ENCODE data around the gene ARHGEF33.

ARHGEF33 gene

GRCh38 chr2:38907743-38908562, 18.3 kb downstream of the ARHGEF33 start:
- Histone ChIP-seq H3K4me1 (ENCODE audit: low read length) (peaks cover 29% of the 10 kb centered on the region), H3K9ac (ENCODE audit: low read length) (no peak overlapping the region), H2AFZ (ENCODE audit: low read depth, low read length) (no peak overlapping the region), H3K9me3 (ENCODE audit: insufficient read depth, low read length) (no peaks in the 10 kb centered on the region), H4K20me1 (ENCODE audit: insufficient read depth, low read length) (no peaks in the 10 kb centered on the region), H3K79me2 (ENCODE audit: low read length) (no peaks in the 10 kb centered on the region), H3K27me3 (ENCODE audit: low read depth, low read length) (peaks cover 8% of the 10 kb centered on the region), H3K27ac (ENCODE audit: low read length) (no peak overlapping the region), H3K4me3 (ENCODE audit: low read length) (no peak overlapping the region), H3K36me3 (replicated peaks; ENCODE audit: low read depth, low read length) (no peaks in the 10 kb centered on the region), H3K4me2 (ENCODE audit: low read length) (peak overlapping the region; percentile 42)
- no peak for TF ChIP-seq CTCF (IDR thresholded peaks at IDR 0.05; ENCODE audit: low read depth, low read length)

- H3K79me2 ChIP-seq (ENCODE audit: low read length) = no peaks in the 10 kb centered on the region
- peaks cover 27% of the 10 kb centered on the region for H3K4me1 ChIP-seq (ENCODE audit: low read length)
- H3K36me3 ChIP-seq (replicated peaks; ENCODE audit: low read depth, low read length) = no peaks in the 10 kb centered on the region
- TF ChIP-seq EZH2phosphoT487 (IDR thresholded peaks at IDR 0.05; ENCODE audit: low read depth) = no peak
- no peak for TF ChIP-seq CTCF (IDR thresholded peaks at IDR 0.05; ENCODE audit: low read depth, low read length)
- H4K20me1 ChIP-seq (ENCODE audit: insufficient read depth, low read length) = no peaks in the 10 kb centered on the region
- H3K27ac ChIP-seq (ENCODE audit: low read length) = no peak overlapping the region
- peaks cover 8% of the 10 kb centered on the region for H3K27me3 ChIP-seq (ENCODE audit: low read depth, low read length)
- H3K9ac ChIP-seq (ENCODE audit: low read length) = no peak overlapping the region
- no peak overlapping the region for H3K4me3 ChIP-seq (ENCODE audit: low read length)
- no peaks in the 10 kb centered on the region for H3K9me3 ChIP-seq (ENCODE audit: insufficient read depth, low read length)
- no peak overlapping the region for H2AFZ ChIP-seq (ENCODE audit: low read depth, low read length)
- no peak overlapping the region for H3K4me2 ChIP-seq (ENCODE audit: low read length)
Observed at GRCh38 chr2:38909872-38910271, 20.2 kb downstream of the ARHGEF33 start.

GRCh38 chr2:38911191-38911590, 21.5 kb downstream of the ARHGEF33 start:
- H4K20me1 ChIP-seq (ENCODE audit: insufficient read depth, low read length) = no peaks in the 10 kb centered on the region
- H3K9ac ChIP-seq (ENCODE audit: low read length) = no peak overlapping the region
- no peak overlapping the region for H3K27ac ChIP-seq (ENCODE audit: low read length)
- TF ChIP-seq CTCF (IDR thresholded peaks at IDR 0.05; ENCODE audit: low read depth, low read length) = no peak
- TF ChIP-seq EZH2phosphoT487 (IDR thresholded peaks at IDR 0.05; ENCODE audit: low read depth) = no peak
- no peaks in the 10 kb centered on the region for H3K79me2 ChIP-seq (ENCODE audit: low read length)
- peaks cover 8% of the 10 kb centered on the region for H3K27me3 ChIP-seq (ENCODE audit: low read depth, low read length)
- no peak overlapping the region for H2AFZ ChIP-seq (ENCODE audit: low read depth, low read length)
- H3K4me3 ChIP-seq (ENCODE audit: low read length) = no peak overlapping the region
- no peak overlapping the region for H3K4me2 ChIP-seq (ENCODE audit: low read length)
- peaks cover 17% of the 10 kb centered on the region for H3K4me1 ChIP-seq (ENCODE audit: low read length)
- no peaks in the 10 kb centered on the region for H3K9me3 ChIP-seq (ENCODE audit: insufficient read depth, low read length)
- H3K36me3 ChIP-seq (replicated peaks; ENCODE audit: low read depth, low read length) = no peaks in the 10 kb centered on the region

GRCh38 chr2:38912619-38913018, 22.9 kb downstream of the ARHGEF33 start:
- H3K36me3 ChIP-seq (replicated peaks; ENCODE audit: low read depth, low read length) = no peaks in the 10 kb centered on the region
- peaks cover 14% of the 10 kb centered on the region for H3K4me1 ChIP-seq (ENCODE audit: low read length)
- no peaks in the 10 kb centered on the region for H4K20me1 ChIP-seq (ENCODE audit: insufficient read depth, low read length)
- no peak overlapping the region for H3K9ac ChIP-seq (ENCODE audit: low read length)
- H3K27ac ChIP-seq (ENCODE audit: low read length) = no peak overlapping the region
- TF ChIP-seq EZH2phosphoT487 (IDR thresholded peaks at IDR 0.05; ENCODE audit: low read depth) = no peak
- no peak for TF ChIP-seq CTCF (IDR thresholded peaks at IDR 0.05; ENCODE audit: low read depth, low read length)
- no peak overlapping the region for H2AFZ ChIP-seq (ENCODE audit: low read depth, low read length)
- H3K27me3 ChIP-seq (ENCODE audit: low read depth, low read length) = no peaks in the 10 kb centered on the region; the same call in 1 of the 2 replicates
- no peak overlapping the region for H3K4me2 ChIP-seq (ENCODE audit: low read length)
- no peaks in the 10 kb centered on the region for H3K9me3 ChIP-seq (ENCODE audit: insufficient read depth, low read length)
- no peaks in the 10 kb centered on the region for H3K79me2 ChIP-seq (ENCODE audit: low read length)
- H3K4me3 ChIP-seq (ENCODE audit: low read length) = no peak overlapping the region

All from OCI-LY3 (cell line).